ENCODE data around the gene NTSR1.

Gene NTSR1

DNA sequence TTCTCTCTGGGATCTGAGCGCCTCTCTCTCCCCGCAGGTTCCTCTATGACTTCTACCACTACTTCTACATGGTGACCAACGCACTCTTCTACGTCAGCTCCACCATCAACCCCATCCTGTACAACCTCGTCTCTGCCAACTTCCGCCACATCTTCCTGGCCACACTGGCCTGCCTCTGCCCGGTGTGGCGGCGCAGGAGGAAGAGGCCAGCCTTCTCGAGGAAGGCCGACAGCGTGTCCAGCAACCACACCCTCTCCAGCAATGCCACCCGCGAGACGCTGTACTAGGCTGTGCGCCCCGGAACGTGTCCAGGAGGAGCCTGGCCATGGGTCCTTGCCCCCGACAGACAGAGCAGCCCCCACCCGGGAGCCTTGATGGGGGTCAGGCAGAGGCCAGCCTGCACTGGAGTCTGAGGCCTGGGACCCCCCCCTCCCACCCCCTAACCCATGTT lies 51.4 kb downstream of the NTSR1 start:
- DNase-seq, result no peak

DNA sequence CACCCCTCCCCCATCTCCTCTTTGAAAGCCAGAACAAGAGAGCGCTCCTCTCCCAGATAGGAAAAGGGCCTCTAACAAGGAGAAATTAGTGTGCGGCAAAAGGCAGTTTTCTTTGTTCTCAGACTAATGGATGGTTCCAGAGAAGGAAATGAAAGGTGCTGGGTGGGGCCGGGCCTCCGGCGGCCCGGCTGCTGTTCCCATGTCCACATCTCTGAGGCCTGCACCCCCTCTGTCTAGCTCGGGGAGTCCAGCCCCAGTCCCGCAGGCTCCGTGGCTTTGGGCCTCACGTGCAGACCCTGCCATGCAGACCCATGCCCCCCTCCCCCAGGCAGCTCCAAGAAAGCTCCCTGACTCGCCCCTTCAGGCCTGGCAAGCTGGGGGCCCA lies 51.8 kb downstream of the NTSR1 start:
- peak; percentile 90 for DNase-seq

DNA sequence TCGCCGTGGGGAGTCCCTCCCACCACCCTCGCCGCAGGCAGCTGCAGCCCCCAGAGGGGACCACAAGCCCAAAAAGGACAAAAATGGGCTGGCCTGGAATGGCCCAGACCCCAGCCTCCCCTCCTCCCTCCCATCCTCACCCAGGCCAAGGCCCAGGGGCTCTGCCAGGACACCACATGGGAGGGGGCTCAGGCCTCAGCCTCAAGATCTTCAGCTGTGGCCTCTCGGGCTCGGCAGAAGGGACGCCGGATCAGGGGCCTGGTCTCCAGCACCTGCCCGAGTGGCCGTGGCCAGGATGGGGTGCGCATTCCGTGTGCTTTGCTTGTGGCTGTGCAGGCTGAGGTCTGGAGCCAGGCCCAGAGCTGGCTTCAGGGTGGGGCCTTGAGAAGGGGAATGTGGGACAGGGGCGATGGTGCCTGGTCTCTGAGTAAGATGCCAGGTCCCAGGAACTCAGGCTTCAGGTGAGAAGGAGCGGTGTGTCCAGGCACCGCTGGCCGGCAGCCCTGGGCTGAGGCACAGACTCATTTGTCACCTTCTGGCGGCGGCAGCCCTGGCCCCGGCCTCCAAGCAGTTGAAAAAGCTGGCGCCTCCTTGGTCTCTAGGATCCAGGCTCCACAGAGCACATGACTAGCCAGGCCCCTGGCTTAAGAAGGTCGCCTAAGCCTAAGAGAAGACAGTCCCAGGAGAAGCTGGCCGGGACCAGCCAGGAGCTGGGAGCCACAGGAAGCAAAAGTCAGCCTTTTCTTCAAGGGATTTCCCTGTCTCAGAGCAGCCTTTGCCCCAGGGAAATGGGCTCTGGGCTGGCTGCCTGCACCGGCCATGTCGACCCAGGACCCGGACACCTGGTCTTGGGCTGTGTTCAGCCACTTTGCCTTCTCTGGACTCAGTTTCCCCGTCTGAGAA lies 52.5 kb downstream of the NTSR1 start:
- DNase-seq, result peak; percentile 60

DNA sequence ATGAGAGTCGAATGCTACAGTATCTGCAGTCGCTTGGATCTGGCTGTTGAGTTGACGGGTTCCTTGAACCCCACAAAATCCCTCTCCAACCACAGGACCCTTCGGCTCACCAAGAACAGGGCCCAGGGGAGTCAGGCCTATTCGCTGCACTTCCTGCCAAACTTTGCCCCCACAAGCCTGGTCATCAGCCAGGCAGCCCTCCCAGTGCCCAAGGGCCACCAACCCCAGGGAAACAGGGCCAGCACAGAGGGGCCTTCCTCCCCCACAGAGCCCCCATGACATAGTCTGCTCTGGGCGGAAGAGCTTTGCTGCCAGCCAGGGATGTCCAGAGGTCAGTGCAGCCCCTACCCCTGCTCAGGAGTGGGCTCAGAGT lies 53.1 kb downstream of the NTSR1 start:
- no peak for DNase-seq

DNA sequence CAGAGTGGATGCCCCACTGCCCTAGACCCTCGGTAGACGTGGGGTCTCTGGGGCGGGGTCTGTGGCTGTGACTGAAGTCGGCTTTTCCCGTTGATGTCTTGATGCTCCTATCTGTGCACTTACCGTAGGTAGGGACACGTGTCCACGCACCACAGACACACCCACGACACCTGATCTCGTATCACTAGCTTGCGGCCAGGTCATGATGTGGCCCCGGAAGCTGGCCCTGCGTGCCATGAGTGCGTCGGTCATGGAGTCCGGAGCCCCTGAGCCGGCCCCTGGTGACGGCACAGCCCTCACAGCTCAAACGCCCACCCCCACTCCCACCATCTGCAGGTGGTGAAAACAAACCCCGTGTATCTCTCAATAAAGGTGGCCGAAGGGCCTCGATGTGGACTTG lies 53.7 kb downstream of the NTSR1 start:
- no peak for DNase-seq

DNA sequence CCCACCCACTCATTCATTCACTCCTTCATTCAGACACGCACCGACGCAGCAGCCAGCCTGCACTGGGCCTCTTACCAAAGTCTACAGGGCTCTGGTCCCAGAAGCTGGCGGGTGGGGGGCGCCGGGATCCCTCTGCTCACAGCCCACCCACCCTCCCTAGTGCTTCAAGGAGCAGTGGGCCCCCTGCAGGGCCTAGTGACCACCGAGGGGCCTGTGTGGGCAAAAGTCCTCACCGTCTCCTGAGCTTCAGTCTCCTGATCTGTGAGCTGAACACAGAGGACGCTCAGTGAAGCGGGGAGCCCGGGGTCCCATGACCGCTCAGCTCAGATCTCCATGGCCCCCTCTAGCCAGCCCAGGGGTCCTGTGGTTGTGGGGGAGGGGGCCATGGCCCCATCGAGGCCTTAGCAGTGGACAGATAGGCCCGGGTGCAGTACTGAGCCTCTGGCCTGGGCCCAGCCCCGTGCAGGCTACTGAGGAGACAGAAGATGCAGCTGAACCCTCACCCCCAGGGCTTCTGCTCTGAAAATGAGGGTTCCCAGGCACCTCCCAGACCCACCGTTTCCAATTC lies 54.2 kb downstream of the NTSR1 start:
- no peak for DNase-seq

DNA sequence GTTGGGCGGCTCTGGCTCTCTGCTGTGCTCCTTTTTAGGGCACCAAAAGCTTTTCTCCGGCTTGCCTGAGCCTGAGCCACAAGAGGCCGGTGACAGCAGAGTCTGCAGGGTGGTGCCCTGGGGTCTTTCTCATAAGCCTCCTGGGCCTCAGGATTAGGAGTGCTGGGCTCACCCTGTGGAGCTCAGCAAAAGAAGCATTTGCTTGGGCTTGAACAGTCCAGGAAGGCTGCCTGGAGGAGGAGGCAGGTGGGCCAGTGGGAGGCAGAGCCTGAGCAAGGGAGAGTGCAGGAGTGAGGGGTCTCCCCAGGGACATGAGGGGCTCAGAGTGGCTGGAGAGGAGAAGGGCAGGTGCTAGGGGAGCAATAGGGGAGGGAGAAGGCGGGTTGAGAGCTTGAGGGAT lies 54.8 kb downstream of the NTSR1 start:
- DNase-seq, result no peak

DNA sequence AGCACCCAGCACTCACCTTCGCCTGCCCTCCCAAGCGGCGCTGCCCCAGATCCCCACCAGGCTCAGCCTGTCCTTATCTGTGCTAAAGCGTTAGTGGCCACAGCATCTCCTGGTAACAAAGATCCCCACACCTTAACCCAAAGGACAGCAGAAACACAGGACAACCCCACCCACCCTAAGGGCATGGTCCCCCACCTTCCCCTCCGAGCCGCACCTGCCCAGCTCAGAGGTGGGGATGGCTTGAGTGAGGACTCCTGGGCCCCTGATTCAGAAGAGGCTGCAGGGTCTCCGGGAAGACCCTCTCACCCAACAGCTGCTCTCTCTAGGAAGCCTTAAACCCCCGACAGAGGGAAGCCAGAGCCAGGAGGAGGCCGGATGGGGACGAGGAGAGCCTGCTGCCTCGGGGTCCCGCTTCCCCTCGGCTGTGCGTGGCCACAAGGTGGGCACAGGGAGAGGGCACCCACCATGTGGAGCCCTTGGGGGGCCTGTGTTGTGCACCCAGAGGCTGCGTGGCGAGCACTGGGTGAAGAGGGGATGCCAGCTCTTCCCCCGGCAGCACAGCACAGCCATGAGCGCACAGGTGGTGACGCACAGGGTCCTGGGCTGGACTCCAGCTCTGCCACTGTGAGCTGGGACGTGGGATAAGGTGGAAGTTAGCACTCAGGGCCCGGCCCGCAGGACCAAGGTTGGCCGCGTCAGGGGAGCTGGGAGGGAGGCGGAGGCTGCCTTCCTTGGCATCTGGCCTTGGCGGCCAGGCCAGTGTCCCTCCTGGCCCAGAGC lies 55.7 kb downstream of the NTSR1 start:
- DNase-seq, result no peak

DNA sequence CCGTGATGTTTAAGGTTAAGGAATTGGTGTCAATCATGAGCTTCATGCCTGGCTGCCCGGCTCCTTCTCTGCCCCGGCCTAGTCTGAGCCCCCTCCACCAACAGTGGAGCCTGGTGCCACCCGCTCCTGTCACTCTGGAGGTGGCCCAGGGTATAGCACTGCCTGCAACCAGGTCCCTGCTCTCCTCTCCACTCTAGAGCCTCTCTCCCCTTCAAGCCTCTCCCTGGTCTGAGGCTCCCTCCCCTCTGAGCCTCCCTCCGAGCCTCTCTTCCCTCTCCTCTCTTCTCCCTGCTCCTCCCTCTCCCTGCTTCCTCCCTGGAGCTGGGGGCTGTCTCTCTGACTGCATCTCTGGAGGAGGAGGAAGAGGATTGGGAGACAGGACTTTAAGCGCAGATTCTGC lies 56.4 kb downstream of the NTSR1 start:
- DNase-seq, result no peak

DNA sequence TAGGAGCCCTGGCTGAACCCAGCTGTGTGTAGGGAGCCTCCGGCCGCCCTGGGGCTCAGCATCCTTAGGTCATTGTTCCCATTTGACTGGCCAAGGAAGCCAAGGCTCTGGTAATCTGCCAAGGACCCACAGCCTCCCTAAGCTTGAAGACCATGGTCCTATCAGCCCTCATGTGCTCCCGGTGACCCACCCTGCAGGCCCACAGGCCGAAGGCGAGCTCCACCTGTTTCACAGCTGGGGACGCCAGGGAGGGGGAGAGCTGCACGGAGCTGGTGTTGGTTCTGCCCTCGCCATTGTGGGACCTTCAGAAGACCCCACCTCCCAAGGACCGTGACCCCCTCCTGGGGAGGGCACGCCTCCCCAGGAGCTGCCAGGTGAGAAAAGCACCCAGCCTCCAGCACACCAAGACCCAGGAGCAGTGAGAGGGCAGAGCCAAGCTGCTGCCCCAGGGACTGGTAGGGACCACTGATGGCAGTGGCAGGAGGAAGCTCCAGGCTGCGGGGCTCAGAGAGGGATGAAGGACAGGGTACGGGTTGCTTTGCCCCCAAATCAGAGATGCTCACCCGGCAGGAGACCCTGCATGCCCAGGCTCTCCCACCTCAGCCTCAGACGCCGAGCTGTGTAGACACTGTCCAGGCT lies 56.9 kb downstream of the NTSR1 start:
- DNase-seq, result no peak

DNA sequence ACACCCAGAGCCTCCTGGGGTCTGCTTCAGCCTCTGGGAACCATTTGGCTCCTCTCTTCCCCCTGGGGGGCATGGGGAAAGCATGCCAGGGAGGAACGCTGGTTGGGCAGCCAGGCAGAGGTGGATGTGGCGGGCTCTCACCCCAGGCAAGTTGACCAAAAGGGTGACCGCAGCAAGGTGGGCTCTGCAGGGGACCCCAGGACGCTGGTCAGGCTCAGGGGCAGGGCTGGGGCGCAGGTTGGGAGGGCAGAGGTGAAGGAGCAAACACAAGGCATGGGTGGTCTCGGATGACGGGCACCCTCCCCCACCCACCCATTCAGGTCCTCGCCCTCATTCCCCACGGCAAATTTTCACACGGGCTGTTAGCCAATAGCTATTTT lies 57.4 kb downstream of the NTSR1 start:
- DNase-seq, result no peak

DNA sequence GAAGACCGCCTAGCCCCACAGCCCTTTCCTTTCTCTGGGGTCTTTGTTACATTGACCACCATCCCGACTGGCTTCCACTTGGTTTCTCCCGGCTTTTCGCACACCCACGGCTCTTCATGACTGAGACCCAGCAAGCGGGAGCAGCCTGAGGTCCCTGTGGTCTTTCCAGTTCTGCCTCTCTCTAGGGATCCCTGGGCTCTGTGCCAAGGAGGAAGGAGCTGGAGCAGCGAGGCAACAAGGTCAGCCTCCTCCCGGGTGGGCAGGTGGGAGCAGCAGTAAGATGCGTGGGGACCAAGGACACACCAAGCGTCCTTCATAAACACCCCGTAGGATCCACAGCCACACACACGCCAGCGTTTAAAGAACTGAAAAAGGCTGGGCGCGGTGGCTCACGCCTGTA lies 58.1 kb downstream of the NTSR1 start:
- no peak for DNase-seq

DNA sequence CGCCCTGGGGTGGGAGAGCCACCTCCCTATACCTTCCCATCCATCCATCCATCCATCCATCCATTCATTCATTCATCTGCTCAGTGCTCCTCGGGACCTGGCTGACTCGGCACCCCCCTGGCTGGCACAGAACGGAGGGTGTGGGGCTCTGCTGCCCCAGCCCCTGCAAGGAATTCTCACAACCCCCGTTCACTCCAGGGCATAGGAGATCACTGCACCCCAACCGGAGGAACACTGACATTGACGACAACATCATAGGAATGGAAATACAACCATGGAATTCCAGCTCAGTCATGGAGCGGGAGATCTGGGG lies 59.6 kb downstream of the NTSR1 start:
- no peak for DNase-seq

DNA sequence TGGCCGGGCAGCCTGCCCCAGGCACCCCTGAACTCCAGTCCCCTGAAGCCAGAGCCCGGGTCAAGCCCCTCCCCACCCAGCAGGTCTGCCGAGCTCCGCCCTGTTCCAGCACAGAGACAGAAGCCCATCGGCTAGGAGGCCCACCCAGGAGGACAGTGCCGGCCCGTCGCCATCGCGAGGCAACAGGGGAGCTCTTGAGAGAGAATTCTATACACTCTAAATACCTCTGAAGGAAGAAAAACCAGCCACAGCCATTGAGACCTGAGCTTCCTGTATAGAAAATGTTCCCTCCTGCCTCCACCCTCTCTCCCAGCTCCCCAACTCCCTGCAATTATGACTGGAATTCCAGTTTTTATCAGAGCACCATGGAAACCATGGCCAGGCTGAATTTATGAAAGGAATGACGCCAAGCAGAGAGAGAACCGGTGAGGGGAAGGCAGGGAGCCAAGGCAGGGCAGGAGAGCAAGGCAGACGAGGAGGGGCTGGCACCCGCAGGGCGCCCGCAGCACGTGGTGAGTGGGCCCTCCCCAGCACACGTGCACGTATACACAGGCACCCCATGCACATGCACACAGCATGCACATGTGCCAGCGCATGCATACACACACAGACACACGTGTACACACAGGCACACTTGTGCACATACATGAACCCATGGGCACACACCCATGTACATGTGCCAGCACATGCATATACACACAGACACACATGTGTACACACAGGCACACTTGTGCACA lies 60.1 kb downstream of the NTSR1 start:
- peak; percentile 88 for DNase-seq

DNA sequence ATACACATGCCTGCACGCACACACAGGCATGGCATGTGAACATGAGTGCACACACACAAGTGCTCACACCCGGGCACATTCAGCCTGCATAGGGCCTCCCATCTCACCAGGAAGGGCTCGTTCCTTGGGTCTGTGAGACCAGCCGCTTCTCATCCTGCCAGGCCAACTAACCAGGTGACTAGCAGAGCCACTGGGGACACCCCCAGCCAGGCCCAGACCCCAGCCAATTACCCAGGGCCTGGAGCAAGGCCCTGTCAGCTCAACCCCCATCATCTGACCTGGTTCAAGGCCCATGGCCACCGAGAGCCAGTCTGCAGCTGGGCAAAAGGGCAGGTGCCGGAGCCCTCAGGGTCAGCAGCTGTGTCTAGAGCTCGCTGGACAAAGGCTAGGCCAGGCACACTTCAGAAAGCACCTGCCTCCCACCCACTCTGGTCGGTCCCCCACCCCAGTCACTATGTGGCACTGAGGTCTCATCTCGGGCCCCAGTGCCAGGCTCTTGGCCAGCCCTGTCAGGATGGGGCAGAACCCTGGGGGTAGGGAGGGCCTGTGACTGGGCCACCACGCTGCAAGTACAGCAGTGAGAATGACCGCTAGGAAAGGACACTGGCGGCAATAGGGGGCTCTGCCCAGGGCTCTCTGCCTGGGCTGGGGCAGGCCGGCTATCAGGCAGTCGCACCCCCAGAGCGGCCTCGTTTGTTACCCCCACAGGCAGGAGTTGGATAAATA lies 60.9 kb downstream of the NTSR1 start:
- no peak for DNase-seq

DNA sequence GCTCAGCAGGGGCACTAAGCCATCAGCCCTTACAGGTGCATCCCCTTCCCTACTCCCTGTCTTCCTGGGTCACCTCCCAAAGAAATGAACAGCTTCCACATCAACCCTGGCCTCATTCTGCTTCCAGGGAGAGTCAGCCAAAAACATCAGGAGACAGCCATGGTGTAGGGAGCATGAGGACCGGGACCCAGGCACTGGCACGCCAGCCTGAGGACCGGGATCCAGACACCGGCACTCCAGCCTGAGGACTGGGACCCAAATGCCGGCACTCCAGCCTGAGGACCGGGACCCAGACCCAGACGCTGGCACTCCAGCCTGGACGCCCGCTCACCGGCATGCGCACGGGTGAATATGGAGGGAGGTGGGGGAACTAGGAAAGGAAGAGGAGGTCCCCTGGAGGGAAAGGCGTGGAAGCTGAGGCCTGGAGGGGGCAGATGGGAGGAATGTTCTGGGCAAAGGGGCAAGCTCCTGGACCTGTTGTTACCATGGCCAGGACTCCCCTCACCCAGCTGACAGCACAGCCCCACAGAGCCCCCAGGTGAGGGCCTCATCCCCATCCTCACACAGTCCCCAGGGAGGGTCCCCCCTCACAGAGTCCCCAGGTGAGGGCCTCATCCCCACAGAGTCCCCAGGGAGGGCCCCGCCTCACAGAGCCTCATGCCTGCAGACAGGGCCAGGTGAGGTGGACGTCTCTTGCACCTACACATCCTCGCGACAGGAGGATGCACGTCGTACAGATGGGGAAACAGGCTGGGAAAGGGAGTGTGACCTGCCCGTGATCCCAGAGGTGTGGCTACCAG lies 61.7 kb downstream of the NTSR1 start:
- no peak for DNase-seq

DNA sequence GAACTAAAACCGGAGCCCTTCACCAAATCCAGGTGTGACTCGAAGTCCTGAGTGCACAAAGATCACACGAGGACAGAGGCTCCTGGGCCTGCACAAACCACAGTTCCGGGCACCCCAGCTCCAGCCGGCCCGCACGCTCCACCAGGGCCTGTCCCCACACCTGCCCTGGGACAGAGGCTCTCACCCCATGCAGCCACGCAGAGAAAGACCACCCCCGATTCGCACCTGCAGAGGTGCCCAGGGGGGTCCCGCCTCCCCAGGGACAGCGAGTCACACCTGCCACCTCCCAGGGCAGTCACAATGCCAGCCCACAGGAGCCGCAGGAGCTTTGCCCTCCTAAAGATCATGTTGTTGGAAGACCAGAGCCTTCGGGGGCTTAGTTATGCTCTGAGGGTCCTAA lies 62.3 kb downstream of the NTSR1 start:
- no peak for DNase-seq

DNA sequence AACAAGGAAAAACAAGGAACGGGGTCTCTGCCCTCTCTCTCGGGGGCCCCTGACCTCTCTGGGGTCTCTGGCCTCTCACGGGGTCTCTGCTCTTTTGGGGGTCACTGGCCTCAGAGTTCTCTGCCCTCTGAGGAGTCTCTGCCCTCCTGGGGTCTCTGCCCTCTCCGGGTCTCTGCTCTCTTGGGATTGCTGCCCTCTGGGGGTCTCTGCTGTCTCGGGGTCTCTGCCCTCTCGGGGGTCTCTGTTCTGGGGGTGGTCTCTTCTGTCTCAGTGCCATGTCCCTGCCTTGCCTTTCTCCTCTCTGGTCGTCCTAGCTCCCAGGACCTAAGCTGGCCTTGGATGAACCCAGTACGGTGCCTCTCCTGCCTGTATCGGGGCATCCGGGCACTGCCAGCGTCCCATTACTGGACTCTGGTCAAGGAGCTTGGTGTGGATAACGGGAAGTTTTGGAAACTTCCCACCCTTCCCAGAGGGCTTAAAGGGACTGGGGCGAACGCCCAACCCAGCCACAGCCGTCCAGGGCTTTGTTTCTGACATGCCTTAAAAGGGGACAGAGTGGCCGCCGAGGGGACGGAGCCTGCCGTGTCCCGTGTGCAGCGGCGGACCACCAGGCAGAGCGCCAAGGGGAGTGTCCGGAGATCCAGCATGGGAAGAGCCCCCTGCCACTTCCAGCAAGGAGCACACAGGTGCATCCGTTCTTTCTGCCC lies 62.9 kb downstream of the NTSR1 start:
- DNase-seq, result no peak

DNA sequence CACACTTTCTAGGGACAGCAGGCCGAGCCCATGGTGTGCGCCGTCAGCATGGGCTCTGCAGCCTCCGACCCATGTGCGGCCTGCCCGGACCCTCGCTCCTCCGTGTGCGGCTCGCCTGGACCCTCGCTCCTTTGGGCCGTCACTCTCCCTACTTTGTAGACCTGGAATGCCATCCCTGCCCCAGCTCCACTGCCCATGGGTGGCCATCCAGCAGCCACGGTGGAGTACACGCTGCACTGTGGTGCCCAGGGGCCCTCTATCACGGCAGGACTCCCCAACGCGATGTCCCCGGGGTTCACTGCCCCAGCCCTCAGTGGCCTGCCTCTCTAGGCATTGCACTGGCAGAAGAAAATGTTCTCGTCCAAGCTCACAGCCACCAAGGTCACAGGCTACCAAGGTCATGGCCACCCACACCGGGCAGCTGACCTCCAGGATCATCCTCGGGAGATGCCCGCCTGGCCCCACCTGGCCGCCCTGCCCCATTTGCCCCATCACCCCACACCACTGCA lies 63.5 kb downstream of the NTSR1 start:
- DNase-seq, result no peak

DNA sequence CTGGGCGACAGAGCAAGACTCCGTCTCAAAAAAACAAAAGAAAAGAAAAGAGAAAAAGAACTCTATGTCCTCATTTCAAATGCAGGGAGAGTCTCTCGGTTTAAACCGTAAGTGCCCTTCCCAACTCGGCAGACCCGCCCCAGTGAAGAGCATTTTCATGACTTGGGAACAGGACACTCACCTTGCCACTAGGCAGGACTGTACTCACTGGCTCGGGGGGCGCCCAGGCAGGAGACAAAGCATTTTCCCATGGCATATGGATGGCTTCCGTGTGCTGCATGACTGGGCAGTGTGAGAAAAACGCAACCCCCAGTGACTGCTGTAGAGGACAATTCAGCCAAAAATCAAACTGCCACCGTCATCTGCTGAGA lies 64.0 kb downstream of the NTSR1 start:
- DNase-seq, result no peak
